ENCODE data around the gene OR11H7. TPM values are rescaled to one million over a fixed set of nuclear protein-coding genes. Genes with fewer than 3 reads are reported as not detected.
A peak's percentile ranks its signal among the peaks of the same experiment; 100 is the strongest.
"Not testable (repeated sequence)": the region's sequence is repeated elsewhere in the genome, so short reads cannot be mapped to it uniquely, and the experiment has no call there.

The OR11H7 gene
- total RNA-seq, 1 experiment from 2014 or later = not detected

- Histone ChIP-seq H3K36me3 (no peaks in the 10 kb centered on the region), H3K4me3 (no peak overlapping the region), H3K9me3 (no peaks in the 10 kb centered on the region), H3K27me3 (no peaks in the 10 kb centered on the region)
- no peak for DNase-seq
Observed at GRCh38 chr14:20247646-20248246, 19.0 kb downstream of the OR11H7 start.

GRCh38 chr14:20262642-20263128, 33.9 kb downstream of the OR11H7 start:
- Histone ChIP-seq H3K27me3 (no peaks in the 10 kb centered on the region), H3K36me3 (no peaks in the 10 kb centered on the region), H3K9me3 (no peaks in the 10 kb centered on the region), H3K4me3 (no peak overlapping the region)
- DNase-seq = peak; percentile 84

- not testable (repeated sequence) for H3K36me3 ChIP-seq, H3K9me3 ChIP-seq, H3K27me3 ChIP-seq, DNase-seq, H3K4me3 ChIP-seq
Observed at GRCh38 chr14:20264361-20264760, 35.6 kb downstream of the OR11H7 start.

GRCh38 chr14:20274062-20274461, 45.3 kb downstream of the OR11H7 start:
- H3K36me3 ChIP-seq = no peaks in the 10 kb centered on the region; the same call in 1 of the 2 replicates
- no peak overlapping the region for H3K4me3 ChIP-seq
- H3K9me3 ChIP-seq = no peaks in the 10 kb centered on the region; the same call in 1 of the 2 replicates
- H3K27me3 ChIP-seq = no peaks in the 10 kb centered on the region
- no peak for DNase-seq

GRCh38 chr14:20277409-20277808, 48.6 kb downstream of the OR11H7 start:
- DNase-seq = no peak

GRCh38 chr14:20278414-20278813, 49.6 kb downstream of the OR11H7 start:
- Histone ChIP-seq H3K9me3 (no peaks in the 10 kb centered on the region; the same call in 1 of the 2 replicates), H3K27me3 (no peaks in the 10 kb centered on the region), H3K36me3 (no peaks in the 10 kb centered on the region; the same call in 1 of the 2 replicates), H3K4me3 (no peak overlapping the region)
- no peak for DNase-seq

More at GRCh38 chr14:20277409-20277808, 48.6 kb downstream of the OR11H7 start:
- no peaks in the 10 kb centered on the region; the same call in 1 of the 2 replicates for H3K9me3 ChIP-seq
- H3K4me3 ChIP-seq = no peak overlapping the region
- no peaks in the 10 kb centered on the region; the same call in 1 of the 2 replicates for H3K36me3 ChIP-seq
- no peaks in the 10 kb centered on the region for H3K27me3 ChIP-seq

GRCh38 chr14:20280265-20280664, 51.5 kb downstream of the OR11H7 start:
- not testable (repeated sequence) for H3K9me3 ChIP-seq, H3K4me3 ChIP-seq, H3K36me3 ChIP-seq, H3K27me3 ChIP-seq, DNase-seq

Other genes starting within 250 kb of the OR11H7 start
- not detected in 2 replicates for gene OR4Q2, start 226.8 kb upstream of the OR11H7 start, total RNA-seq (2014; rRNA removed; shearing (Covaris generic); ENCODE audit: low replicate concordance)
- gene OR4K14, start 209.7 kb upstream of the OR11H7 start, total RNA-seq (2014; rRNA removed; shearing (Covaris generic); ENCODE audit: low replicate concordance) = not detected in 2 replicates
- gene OR4K13, start 192.9 kb upstream of the OR11H7 start, total RNA-seq (2014; rRNA removed; shearing (Covaris generic); ENCODE audit: low replicate concordance) = not detected in 2 replicates
- not detected in 2 replicates for gene OR4L1, start 168.9 kb upstream of the OR11H7 start, total RNA-seq (2014; rRNA removed; shearing (Covaris generic); ENCODE audit: low replicate concordance)
- not detected in 2 replicates for gene OR4K17, start 118.2 kb upstream of the OR11H7 start, total RNA-seq (2014; rRNA removed; shearing (Covaris generic); ENCODE audit: low replicate concordance)
- gene OR4N5, start 90.2 kb upstream of the OR11H7 start, total RNA-seq (2014; rRNA removed; shearing (Covaris generic); ENCODE audit: low replicate concordance) = not detected in 2 replicates
- not detected in 2 replicates for gene OR11G2, start 38.1 kb upstream of the OR11H7 start, total RNA-seq (2014; rRNA removed; shearing (Covaris generic); ENCODE audit: low replicate concordance)
- gene OR11H6, start 5.3 kb upstream of the OR11H7 start, total RNA-seq (2014; rRNA removed; shearing (Covaris generic); ENCODE audit: low replicate concordance) = not detected in 2 replicates
- not detected in 2 replicates for gene OR11H4, start 10.3 kb downstream of the OR11H7 start, total RNA-seq (2014; rRNA removed; shearing (Covaris generic); ENCODE audit: low replicate concordance)
- 12.6 and 36.7 TPM in 2 replicates for gene TTC5, start 77.0 kb downstream of the OR11H7 start, total RNA-seq (2014; rRNA removed; shearing (Covaris generic); ENCODE audit: low replicate concordance)
- 38.0 and 151 TPM in 2 replicates for gene CCNB1IP1, start 104.3 kb downstream of the OR11H7 start, total RNA-seq (2014; rRNA removed; shearing (Covaris generic); ENCODE audit: low replicate concordance)
- gene PARP2, start 114.7 kb downstream of the OR11H7 start, total RNA-seq (2014; rRNA removed; shearing (Covaris generic); ENCODE audit: low replicate concordance) = 5.9 and 7.5 TPM in 2 replicates
- 7.4 and 8.8 TPM in 2 replicates for gene TEP1, start 184.5 kb downstream of the OR11H7 start, total RNA-seq (2014; rRNA removed; shearing (Covaris generic); ENCODE audit: low replicate concordance)
- not detected in 2 replicates for gene KLHL33, start 207.2 kb downstream of the OR11H7 start, total RNA-seq (2014; rRNA removed; shearing (Covaris generic); ENCODE audit: low replicate concordance)
- gene OSGEP, start 225.8 kb downstream of the OR11H7 start, total RNA-seq (2014; rRNA removed; shearing (Covaris generic); ENCODE audit: low replicate concordance) = 31.7 and 47.5 TPM in 2 replicates
- 145 and 217 TPM in 2 replicates for gene APEX1, start 226.2 kb downstream of the OR11H7 start, total RNA-seq (2014; rRNA removed; shearing (Covaris generic); ENCODE audit: low replicate concordance)
- gene PIP4P1, start 232.5 kb downstream of the OR11H7 start, total RNA-seq (2014; rRNA removed; shearing (Covaris generic); ENCODE audit: low replicate concordance) = 21.4 and 23.3 TPM in 2 replicates
- 21.3 and 26.7 TPM in 2 replicates for gene PNP, start 240.4 kb downstream of the OR11H7 start, total RNA-seq (2014; rRNA removed; shearing (Covaris generic); ENCODE audit: low replicate concordance)

Data from MG63 (cell line).